Measurements from ENCODE around the gene TMEM134.

DNA sequence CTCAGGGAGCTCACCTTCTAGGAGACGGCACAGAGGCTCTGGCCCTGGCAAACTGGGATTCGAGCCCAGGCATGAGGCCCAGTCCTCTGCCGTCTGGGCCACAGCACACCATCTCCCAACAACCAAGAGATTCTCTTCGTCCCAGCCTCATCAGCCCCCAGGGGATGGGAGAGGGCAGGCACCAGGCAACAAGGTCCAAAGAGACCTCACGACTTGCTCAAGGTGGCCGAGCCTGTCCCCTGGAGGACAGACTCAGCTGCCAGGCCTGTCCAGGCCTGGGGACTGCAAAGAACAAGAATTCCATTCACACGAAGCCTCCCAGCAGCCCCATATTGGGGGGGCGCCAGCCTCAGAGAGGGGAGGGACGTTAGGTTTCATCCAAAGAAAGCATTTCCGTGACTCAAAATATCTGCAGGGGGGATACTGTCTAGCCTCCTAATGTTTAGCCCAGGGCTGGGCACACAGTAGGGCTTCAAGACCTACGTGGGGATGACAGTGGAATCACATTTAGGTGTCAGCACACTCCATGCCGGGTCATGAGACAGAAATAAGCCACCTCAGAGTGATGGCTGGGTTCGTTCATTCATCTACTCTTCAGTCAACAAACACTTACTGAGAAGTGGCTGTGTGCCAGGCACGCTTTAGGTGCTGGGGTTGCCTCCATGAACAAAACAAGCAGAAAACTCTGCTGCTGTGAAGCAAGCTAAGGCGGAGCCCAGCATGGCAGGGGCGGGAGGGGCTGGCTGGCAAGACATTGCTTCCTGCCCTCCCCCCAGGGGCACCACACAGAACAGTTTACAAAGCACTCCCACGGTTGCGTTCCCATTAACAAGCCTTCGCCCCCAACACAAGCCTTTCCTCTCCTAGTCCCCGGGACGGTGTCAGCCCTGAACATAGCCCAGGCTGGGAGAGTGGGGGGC is 52.4 kb downstream of the TMEM134 start:
- TF ChIP-seq, protein P1, sequence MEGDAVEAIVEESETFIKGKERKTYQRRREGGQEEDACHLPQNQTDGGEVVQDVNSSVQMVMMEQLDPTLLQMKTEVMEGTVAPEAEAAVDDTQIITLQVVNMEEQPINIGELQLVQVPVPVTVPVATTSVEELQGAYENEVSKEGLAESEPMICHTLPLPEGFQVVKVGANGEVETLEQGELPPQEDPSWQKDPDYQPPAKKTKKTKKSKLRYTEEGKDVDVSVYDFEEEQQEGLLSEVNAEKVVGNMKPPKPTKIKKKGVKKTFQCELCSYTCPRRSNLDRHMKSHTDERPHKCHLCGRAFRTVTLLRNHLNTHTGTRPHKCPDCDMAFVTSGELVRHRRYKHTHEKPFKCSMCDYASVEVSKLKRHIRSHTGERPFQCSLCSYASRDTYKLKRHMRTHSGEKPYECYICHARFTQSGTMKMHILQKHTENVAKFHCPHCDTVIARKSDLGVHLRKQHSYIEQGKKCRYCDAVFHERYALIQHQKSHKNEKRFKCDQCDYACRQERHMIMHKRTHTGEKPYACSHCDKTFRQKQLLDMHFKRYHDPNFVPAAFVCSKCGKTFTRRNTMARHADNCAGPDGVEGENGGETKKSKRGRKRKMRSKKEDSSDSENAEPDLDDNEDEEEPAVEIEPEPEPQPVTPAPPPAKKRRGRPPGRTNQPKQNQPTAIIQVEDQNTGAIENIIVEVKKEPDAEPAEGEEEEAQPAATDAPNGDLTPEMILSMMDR (IDR thresholded peaks at IDR 0.05) = no peak
- peak in 1 of 2 donors; percentile 6 for TF ChIP-seq POLR2A (IDR thresholded peaks at IDR 0.05)
- TF ChIP-seq EP300 (IDR thresholded peaks at IDR 0.05) = peak in 1 of 2 donors; percentile 50
